GM13976 (cell line): ENCODE data around the gene ATXN7L3B.

Experiments
- DNase-seq: peaks from one replicate; pipeline ENCODE4 v3.0.0; 2012; ENCODE audit warnings: low spot score
- in situ Hi-C: fragments of 300-500 bp; cut with MboI; formaldehyde crosslinking; loops from one replicate; pipeline ENCODE4 v1.12.0; 2022; ENCODE audit warnings: low sequenced_read_pairs, mixed read lengths, inconsistent platforms; ENCODE audit not compliant: unreplicated experiment
- TF ChIP-seq, protein P1 (sequence below): IDR thresholded peaks from 2 replicates; pipeline ENCODE4 v1.5.1; 2012; ENCODE audit warnings: borderline replicate concordance, mild to moderate bottlenecking; ENCODE audit not compliant: insufficient read depth; ENCODE audit errors: extremely low read depth, missing control alignments, control extremely low read depth

Gene ATXN7L3B

GRCh38 chr12:74547249-74547648 is 9.6 kb downstream of the ATXN7L3B start:
- no peak for DNase-seq
- in situ Hi-C loops = no loop called here
- TF ChIP-seq, protein P1, sequence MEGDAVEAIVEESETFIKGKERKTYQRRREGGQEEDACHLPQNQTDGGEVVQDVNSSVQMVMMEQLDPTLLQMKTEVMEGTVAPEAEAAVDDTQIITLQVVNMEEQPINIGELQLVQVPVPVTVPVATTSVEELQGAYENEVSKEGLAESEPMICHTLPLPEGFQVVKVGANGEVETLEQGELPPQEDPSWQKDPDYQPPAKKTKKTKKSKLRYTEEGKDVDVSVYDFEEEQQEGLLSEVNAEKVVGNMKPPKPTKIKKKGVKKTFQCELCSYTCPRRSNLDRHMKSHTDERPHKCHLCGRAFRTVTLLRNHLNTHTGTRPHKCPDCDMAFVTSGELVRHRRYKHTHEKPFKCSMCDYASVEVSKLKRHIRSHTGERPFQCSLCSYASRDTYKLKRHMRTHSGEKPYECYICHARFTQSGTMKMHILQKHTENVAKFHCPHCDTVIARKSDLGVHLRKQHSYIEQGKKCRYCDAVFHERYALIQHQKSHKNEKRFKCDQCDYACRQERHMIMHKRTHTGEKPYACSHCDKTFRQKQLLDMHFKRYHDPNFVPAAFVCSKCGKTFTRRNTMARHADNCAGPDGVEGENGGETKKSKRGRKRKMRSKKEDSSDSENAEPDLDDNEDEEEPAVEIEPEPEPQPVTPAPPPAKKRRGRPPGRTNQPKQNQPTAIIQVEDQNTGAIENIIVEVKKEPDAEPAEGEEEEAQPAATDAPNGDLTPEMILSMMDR = no peak

DNA sequence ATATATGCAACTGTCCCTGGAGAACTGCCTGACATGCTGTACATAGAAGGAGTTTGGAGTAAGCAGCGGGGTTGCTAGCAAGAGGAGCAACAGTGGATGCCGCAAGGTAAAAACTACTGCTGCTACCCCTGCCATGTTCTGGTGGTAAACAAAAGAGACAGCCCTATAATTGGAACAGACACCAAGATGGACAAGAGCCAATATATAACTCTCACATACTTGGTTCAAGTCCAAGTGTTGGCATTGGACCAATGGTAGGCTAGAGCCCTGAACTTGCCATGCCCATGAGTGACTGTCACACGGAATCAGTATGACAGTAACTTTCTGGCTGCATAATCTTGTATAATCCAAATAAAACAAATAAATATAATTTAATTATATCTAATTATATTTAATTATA is 13.7 kb downstream of the ATXN7L3B start:
- TF ChIP-seq, protein P1 = no peak
- no peak for DNase-seq
- in situ Hi-C loops = no loop called here

DNA sequence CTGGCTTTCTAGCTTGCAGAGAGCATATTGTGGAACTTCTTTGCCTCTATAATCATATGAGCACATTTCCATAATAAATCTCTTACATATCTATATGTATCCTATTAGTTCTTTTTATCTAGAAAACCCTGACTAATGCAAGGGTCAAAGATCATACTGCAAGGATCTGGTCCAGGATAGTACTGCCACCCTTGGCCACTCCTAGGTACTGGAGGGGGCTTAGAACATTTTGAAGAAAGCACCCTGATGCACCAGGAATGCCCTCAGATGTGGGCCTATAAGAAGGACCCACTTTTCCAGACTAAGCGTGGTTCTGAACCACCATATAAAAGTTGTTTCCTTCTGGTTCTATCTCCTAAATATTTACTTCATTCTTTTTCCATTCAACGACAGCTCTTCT is 14.6 kb downstream of the ATXN7L3B start:
- in situ Hi-C loops = no loop called here
- no peak for DNase-seq
- TF ChIP-seq, protein P1 = no peak

- in situ Hi-C loops = no loop called here
- DNase-seq = no peak
- TF ChIP-seq, protein P1 = no peak
Observed at GRCh38 chr12:74559728-74560127, 22.1 kb downstream of the ATXN7L3B start.

GRCh38 chr12:74563927-74564326 is 26.3 kb downstream of the ATXN7L3B start:
- DNase-seq = no peak
- in situ Hi-C loops = no loop called here
- TF ChIP-seq, protein P1 = no peak

- in situ Hi-C loops = no loop called here
- DNase-seq = no peak
- TF ChIP-seq, protein P1 = no peak
Observed at GRCh38 chr12:74578486-74578885, 40.9 kb downstream of the ATXN7L3B start.

DNA sequence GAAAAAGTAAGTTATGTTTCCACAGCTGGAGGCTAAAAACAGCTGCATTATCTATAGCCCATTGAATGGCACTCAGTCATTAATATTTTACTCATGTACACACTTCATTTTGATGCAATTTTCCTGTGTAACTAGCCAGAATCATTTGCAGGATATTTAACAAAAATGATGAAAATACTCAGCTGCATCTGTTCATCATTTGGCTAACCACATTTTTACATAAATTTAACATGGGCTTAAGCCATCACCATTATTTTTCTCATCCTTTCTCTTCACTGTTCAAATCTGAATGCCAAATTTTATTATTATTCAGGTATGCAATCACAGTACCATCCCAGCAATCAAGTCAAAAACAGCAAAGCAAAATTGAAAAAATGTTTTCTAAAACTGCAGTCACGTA is 41.8 kb downstream of the ATXN7L3B start:
- DNase-seq = no peak
- in situ Hi-C loops = no loop called here
- TF ChIP-seq, protein P1 = no peak
